ENCODE measurements around the gene RTF1. TPM values are rescaled to one million over a fixed set of nuclear protein-coding genes. Genes with fewer than 3 reads are reported as not detected.

The RTF1 gene
- total RNA-seq, 1 experiment from 2014 or later: 26.5 TPM

DNA sequence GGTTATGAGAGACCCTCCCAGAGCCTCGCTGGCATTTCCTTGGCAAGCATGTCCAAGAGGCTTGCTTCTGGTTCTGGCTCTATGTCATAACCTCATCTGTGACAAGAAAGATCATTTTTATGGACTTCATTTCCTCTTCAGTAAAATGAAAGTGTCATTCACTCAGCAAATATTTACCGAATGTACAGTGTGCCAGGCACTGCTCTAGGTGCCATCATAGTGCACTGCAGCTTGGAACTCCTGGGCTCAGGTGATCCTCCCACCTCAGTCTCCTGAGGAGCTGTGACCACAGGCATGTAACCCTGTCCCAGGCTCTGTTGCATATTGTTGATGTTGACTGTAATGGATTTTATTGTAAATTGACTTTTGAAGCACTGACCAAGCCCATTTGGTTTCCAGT, 58.0 kb downstream of the RTF1 start:
- no peak for DNase-seq
- H3K9me3 ChIP-seq: no peaks in the 10 kb centered on the region
- no peaks in the 10 kb centered on the region for H3K27me3 ChIP-seq
- H3K36me3 ChIP-seq: peaks cover 63% of the 10 kb centered on the region
- H3K4me3 ChIP-seq: no peak overlapping the region

DNA sequence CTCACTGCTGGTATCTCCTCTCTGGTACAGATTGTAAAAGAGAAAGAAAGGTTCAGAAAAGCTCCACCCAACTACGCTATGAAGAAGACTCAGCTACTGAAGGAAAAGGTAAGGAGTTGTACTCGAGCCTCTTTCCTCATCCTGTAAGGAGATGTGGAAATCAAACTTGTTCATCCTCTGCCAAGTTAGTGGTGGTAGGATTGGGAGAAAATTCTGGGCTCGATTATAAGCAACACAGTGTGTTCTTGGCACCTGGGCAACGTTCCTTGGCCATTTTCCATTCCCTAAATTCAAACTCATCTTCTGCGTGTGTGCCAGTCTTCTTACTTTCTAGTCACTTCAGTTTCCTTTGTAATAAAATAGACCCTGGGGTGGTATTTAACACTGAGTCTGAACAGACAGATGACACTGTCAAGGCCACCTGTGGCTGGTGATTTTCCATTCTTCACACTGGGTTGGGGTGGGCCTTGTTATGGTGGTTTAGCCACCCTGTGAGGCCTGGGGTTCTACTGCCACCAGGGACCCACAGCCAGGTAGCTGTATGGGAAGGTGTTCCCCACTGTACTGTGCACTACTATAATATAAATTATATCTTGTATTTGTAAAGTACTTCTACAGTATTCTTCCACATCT, 59.6 kb downstream of the RTF1 start:
- H3K9me3 ChIP-seq: no peaks in the 10 kb centered on the region
- DNase-seq: no peak
- no peak overlapping the region for H3K4me3 ChIP-seq
- peaks cover 58% of the 10 kb centered on the region for H3K36me3 ChIP-seq
- H3K27me3 ChIP-seq: no peaks in the 10 kb centered on the region

DNA sequence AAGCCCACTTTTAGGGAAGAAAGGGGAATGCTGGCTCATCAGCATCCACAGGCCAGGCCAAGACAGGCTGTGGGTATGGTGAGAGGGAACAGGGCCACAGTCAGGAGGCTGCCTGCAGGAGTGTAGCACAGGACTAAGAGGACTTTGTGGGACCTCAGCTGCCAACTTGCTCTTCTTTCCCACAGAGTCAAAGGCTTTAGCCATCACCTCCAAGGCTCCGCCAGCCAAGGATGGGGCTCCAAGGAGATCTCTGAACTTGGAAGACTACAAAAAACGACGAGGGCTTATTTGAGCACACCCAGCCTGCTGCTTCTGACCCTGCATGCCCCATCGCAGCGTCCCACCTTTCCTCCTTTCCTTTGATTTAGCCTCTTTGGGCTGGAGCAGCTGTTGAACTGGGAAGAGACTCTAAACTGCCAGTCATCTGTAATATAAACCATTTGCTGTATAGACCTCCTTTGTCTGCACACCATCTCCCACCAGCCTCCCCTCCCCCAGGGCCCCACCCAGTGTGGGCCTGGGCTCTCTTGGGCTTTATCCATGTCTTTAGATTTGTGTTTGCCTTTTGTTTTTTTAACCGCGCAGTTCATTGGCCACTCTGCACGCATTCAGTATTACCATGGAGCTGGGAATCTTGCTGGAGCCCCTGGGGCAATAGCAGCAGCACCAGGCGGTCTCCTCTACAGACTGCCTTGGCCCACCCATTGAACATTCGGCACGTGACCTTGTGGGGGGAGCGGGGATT, 63.7 kb downstream of the RTF1 start:
- Histone ChIP-seq H3K27me3 (no peaks in the 10 kb centered on the region), H3K36me3 (peaks cover 47% of the 10 kb centered on the region), H3K9me3 (no peaks in the 10 kb centered on the region), H3K4me3 (no peak overlapping the region)
- no peak for DNase-seq

DNA sequence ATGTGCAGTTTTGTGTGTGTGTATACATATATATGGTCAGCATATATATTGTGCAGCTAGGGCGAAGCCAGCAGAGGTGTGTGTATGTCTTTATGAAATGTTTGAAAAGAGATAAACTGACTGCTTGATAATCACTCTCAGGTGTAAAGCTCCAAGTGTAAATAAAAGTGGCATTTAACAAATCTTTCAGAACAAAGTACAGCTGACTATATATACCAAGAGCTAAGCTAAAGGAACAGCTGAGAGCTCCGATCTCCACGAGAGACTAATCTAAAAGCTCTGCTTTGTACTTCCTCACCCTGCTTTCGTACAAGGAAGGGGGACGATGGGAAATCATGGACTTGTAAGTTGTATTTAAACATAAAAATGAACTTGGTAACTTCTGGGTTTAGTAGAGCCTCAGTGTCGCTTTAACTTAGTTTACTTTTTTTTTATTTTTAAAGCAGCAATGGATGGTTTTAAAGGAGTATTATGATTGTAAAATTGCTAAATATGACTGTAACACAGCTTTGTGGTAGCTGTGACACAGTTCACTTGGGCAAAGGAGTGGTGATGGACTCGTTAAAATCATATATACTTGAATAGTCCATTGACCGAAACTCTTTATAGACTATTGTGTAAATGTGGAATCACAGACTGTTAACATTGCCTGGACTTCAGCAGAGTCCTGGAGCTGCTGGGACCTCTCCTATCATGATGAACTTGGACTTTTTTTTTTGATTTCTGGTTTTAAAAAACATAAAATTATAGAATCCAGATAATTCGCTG, 65.4 kb downstream of the RTF1 start:
- H3K27me3 ChIP-seq: no peaks in the 10 kb centered on the region
- no peaks in the 10 kb centered on the region for H3K9me3 ChIP-seq
- no peak overlapping the region for H3K4me3 ChIP-seq
- DNase-seq: no peak
- peaks cover 31% of the 10 kb centered on the region for H3K36me3 ChIP-seq

DNA sequence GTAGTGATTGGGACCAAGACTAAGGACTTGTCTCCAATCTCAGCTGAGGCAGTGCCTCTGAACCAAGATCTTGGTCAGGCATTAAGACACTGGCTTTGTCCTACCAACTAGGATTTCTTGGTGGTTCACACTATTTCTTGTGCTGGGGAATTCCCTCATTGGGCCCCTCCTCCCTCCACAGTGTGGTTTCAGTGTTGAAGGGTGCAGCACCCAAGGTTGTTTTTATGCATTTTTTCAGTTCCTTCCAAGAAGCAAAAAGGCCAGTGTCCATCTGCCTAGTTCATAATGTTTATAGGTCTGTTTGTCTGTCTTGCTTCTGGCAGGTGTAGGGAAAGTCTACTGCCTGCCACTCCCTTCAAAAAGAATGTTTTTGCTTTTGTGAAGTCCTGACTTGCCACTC, 66.2 kb downstream of the RTF1 start:
- H3K36me3 ChIP-seq: peaks cover 24% of the 10 kb centered on the region
- H3K27me3 ChIP-seq: no peaks in the 10 kb centered on the region
- no peaks in the 10 kb centered on the region for H3K9me3 ChIP-seq
- no peak for DNase-seq
- H3K4me3 ChIP-seq: no peak overlapping the region

DNA sequence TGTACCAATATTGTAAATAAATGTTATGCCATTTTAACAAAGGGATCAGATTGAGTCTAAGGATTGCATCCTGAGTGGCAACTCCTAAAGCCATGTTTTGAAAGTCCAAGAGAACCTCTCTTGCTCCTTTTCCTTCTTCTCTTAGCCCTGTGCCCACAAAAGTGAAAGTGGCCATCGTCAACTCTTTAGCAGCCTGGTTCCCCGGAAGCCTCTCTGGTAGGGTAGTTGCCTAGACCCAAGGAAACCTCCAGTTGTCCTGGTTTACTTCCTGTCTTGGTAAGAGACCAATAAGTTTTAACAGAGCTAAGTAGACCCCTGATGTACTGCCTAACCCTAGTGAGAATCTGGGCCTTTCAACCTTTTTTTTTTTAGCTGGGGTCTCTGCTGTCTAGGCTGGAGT, 66.6 kb downstream of the RTF1 start:
- peaks cover 24% of the 10 kb centered on the region for H3K36me3 ChIP-seq
- no peak for DNase-seq

DNA sequence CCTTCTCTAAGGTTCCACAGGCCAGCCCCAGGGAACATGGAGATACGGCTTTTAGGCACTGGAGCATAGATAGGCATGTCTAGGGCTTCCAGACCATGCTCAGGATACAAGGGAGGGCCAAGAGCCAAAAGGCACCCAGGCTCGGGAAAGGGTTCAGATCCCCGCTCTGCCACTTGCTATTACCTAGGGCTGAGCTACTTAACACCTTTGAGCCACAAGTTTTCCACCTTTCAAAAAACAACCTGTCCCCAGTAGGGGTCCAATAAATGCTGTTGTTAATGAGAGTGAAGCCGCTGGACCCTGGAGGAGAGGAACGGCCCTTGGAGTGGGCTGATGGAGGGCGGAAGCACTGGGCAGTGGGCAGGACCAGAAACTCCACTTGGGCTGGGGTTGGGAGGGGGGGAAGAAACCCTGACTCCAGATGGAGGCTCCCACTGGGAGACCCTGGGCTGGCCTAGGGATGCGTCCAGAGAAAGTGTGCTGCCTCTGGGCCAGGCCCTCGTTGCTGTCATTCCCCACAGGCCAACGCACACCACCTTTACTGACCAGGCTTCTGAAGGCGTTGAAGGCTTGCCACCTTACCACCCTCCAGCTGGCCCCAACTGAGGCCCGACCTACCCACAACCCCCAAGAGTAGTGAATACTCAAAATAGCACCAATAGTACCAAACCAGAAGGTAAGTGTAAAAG, 68.2 kb downstream of the RTF1 start:
- H3K27me3 ChIP-seq: no peaks in the 10 kb centered on the region
- H3K4me3 ChIP-seq: no peak overlapping the region
- no peaks in the 10 kb centered on the region for H3K9me3 ChIP-seq
- peaks cover 17% of the 10 kb centered on the region for H3K36me3 ChIP-seq
- no peak for DNase-seq

More for the DNA sequence above, 66.6 kb downstream of the RTF1 start:
- Histone ChIP-seq H3K9me3 (no peaks in the 10 kb centered on the region), H3K27me3 (no peaks in the 10 kb centered on the region), H3K4me3 (no peak overlapping the region)

DNA sequence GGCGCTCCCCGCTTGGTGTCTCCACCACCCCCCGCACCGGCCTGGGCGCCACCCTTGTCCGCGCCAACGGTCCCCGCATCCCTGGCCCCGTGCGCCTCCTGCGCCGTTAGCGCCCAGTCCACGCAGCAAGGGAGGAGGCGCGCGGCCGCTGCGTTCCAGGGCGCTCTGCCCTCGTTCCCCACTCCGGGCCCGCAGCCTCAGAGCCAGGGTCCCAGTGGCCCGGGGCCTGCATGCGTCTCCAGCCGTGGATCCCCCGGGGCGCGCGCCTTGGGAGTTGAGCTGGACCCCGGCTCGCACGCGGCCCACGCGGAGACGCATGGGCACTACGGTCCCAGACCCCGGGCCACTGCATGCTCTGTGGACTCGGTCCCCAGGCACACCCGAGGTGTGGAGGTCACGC, 69.4 kb downstream of the RTF1 start:
- Histone ChIP-seq H3K4me3 (no peak overlapping the region), H3K9me3 (no peaks in the 10 kb centered on the region), H3K27me3 (no peaks in the 10 kb centered on the region), H3K36me3 (peaks cover 12% of the 10 kb centered on the region)
- DNase-seq: no peak

DNA sequence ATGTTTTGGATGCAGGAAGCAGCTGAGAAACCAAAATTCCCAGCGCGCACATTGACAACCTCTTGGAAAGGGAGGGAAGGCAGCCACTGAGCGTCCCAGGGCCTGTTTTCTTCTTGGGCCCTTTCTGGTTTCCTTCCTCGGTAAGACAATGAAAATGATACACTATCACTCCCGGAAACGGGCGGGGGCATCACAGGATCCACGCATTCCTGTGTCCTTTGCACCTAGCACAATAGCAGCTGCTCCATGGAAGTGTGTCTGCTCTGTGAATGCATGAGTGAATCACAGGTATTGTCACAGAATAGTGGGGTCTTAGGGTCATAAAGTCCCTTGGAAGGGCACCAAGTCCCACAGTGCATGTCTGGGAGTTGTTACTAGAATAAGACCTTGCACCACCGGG, 70.5 kb downstream of the RTF1 start:
- H3K4me3 ChIP-seq: no peak overlapping the region
- DNase-seq: no peak
- H3K9me3 ChIP-seq: no peaks in the 10 kb centered on the region
- H3K27me3 ChIP-seq: no peaks in the 10 kb centered on the region
- H3K36me3 ChIP-seq: peaks cover 1% of the 10 kb centered on the region

DNA sequence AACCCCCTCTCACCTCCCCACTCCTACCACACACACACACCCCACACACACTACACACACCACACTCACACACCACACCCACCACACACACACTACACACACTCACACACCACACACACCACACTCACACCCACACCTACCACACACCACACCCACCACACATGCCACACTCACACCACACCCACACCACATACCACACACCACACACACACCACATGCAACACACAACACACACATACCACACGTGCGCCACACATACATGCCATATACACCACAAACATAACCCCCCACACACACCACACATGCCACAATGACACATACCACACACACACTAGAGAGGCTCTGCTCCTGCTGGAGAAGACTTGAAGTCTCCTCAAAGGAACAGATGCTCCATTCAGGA, 70.9 kb downstream of the RTF1 start:
- DNase-seq: no peak
- Histone ChIP-seq H3K27me3 (no peaks in the 10 kb centered on the region), H3K9me3 (no peaks in the 10 kb centered on the region), H3K4me3 (no peak overlapping the region), H3K36me3 (no peaks in the 10 kb centered on the region)

DNA sequence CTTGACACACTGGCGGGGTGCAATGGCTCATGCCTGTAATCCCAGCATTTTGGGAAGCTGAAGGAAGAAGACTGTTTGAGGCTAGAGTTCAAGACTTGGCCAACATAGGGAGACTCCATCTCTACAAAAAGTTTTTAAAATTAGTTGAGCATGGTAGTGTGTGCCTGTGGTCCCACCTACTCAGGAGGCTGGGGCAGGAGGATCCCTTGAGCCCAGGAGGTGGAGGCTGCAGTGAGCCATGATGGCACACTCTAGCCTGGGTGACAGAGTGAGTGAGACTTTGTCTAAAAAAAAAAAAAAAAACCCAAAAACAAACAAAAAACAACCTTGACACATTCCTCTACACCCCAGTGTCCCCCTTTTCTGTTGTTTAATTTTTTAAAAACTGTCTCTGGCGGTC, 72.7 kb downstream of the RTF1 start:
- Histone ChIP-seq H3K4me3 (no peak overlapping the region), H3K36me3 (no peaks in the 10 kb centered on the region), H3K9me3 (no peaks in the 10 kb centered on the region), H3K27me3 (no peaks in the 10 kb centered on the region)
- DNase-seq: no peak

DNA sequence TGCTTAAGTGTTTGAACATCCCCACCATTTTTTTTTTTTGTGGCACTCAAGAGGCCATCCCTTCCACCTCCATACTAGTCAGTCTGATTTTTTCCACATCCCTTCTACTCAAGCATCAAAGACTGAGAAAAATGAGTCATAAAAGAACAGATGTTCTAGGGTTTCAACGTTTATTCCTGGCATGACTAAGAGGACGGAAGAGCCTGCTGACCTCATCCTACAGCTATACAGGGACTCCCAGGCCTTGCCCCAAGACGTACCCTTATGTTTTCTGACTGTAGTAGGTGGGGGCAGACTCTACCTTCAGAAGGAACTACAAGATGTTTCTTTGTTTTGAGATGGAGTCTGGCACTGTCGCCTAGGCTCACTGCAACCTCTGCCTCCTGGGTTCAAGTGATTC, 73.5 kb downstream of the RTF1 start:
- Histone ChIP-seq H3K27me3 (no peaks in the 10 kb centered on the region), H3K9me3 (no peaks in the 10 kb centered on the region), H3K4me3 (no peak overlapping the region), H3K36me3 (no peaks in the 10 kb centered on the region)
- DNase-seq: peak; percentile 63

DNA sequence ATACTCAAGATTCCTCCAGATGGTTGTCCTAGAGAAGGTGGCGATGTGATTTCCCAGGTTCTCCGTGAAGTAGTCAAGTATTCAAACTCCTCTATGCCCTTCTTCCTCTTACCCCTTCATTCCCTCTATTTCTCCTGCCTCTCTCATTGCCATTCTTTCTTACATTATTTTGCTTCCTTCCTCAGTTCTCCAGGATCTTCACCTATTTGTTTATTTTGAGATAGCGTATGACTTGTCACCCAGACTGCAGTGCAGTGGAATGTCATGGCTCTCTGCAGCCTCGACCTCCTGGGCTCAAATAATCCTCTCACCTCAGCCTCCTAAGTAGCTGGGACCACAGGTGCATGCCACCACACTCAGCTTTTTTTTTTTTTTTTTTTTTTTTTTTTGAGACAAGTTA, 75.0 kb downstream of the RTF1 start:
- Histone ChIP-seq H3K36me3 (no peaks in the 10 kb centered on the region), H3K27me3 (no peaks in the 10 kb centered on the region), H3K9me3 (no peaks in the 10 kb centered on the region), H3K4me3 (no peak overlapping the region)
- no peak for DNase-seq

DNA sequence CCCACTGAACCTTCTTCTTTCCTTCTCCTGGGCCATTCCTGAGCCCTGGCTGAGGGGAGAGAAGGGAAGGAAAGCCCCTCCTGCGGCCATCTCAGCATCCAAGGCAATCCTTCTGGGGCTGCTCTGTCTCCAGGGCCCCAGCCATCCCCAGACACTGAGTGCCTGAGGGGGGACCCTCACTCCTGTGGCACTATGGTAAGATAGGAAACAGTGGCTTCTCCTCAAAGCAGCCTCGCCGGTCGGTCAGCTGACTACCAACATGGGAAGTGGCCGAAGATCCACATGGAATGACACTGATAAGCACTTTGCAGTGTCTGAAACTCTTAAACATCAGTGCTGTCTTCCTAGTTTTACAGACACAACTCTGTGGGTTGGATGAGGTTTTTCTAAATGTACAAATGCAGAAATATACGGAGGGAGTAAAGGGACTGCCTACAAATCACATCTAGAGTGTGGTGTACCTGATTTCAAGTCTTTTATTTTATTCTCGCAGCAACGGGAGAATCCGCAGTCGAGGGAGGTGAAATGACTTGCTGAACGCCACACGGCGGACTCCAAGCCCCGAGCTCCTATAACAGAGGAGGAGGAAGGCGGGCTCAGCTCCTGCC, 75.8 kb downstream of the RTF1 start:
- no peaks in the 10 kb centered on the region for H3K9me3 ChIP-seq
- H3K36me3 ChIP-seq: no peaks in the 10 kb centered on the region
- peak overlapping the region; percentile 49 for H3K4me3 ChIP-seq
- no peaks in the 10 kb centered on the region for H3K27me3 ChIP-seq
- no peak for DNase-seq

DNA sequence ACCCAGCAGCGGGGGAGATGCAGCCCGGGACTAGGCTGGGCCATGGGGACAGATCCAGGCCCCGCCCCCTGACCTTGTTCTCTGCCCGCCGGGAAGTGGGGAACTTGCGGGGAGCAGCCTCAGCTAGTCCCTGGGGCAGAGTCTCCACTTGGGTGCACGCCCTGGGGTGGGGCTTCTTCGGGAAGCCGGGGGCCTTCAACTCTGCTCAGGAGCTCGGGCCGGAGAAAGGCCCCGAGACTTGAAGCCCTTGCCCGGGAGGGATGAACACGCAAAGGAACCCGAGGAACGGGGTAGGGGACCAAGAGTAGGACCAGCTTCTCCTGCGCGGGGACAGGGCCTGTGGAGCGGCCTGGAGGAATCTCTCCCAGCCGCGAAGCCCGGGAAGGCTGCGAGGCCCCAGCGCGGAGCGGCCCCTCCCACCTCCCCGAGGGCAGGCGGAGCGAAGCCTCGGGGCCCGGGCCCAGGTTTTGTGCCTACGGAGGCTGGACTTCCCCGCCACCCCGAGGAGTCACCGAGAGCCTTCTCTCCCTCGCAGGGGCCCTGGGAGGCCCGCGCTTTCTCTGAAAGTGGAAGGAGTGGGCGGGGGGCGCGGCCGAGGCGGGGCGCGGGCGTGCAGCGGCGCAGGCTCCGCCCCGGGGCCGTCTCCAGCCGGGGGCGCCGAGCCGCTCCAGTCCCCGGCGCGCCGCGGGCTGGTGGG, 76.5 kb downstream of the RTF1 start, which contains the start of gene ITPKA:
Gene ITPKA, plus strand, starts transcription at position 670 of the 697 bp plus-strand sequence. CDS start 54 bp downstream, outside the sequence.
- no peaks in the 10 kb centered on the region for H3K36me3 ChIP-seq
- H3K4me3 ChIP-seq: peak within 1 kb of the TSS; percentile 49
- no peaks in the 10 kb centered on the region for H3K9me3 ChIP-seq
- H3K27me3 ChIP-seq: no peaks in the 10 kb centered on the region
- peak; percentile 84 for DNase-seq

DNA sequence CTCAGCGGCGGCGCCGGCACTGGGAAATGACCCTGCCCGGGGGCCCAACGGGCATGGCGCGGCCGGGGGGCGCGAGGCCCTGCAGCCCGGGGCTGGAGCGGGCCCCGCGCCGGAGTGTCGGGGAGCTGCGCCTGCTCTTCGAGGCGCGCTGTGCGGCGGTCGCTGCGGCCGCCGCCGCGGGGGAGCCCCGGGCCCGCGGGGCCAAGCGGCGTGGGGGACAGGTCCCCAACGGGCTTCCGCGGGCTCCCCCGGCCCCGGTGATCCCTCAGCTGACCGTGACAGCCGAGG, 77.0 kb downstream of the RTF1 start:
- no peaks in the 10 kb centered on the region for H3K36me3 ChIP-seq

More for the DNA sequence above, 77.0 kb downstream of the RTF1 start:
- Histone ChIP-seq H3K4me3 (0 out of 2 replicates have a peak overlapping the region, but pooled peaks have one; percentile 25), H3K9me3 (no peaks in the 10 kb centered on the region), H3K27me3 (no peaks in the 10 kb centered on the region)
- DNase-seq: no peak

Data from MG63 (cell line).